ENCODE measurements around the gene PGAP2.
A peak's percentile ranks its signal among the peaks of the same experiment; 100 is the strongest.

PGAP2 gene

GRCh38 chr11:3831378-3832239, 23.2 kb downstream of the PGAP2 start:
- Mint-ChIP-seq H3K9me3 (no peaks in the 10 kb centered on the region), H3K27ac (peak overlapping the region; percentile 89 to 94), H3K4me3 (peak overlapping the region; percentile 71 to 88), H3K27me3 (no peaks in the 10 kb centered on the region), H3K36me3 (ENCODE audit: insufficient read depth) (peaks cover 64% of the 10 kb centered on the region), H3K4me1 (ENCODE audit: low read depth in 2 of 2) (peaks cover 66 to 71% of the 10 kb centered on the region in 2 donors)
- no peak for DNase-seq
- ATAC-seq (replicated peaks): peak; percentile 44

- peak overlapping the region; percentile 88 for H3K4me3 Mint-ChIP-seq
These were observed 24.5 kb downstream of the PGAP2 start for GRCh38 chr11:3832816-3833215.

DNA sequence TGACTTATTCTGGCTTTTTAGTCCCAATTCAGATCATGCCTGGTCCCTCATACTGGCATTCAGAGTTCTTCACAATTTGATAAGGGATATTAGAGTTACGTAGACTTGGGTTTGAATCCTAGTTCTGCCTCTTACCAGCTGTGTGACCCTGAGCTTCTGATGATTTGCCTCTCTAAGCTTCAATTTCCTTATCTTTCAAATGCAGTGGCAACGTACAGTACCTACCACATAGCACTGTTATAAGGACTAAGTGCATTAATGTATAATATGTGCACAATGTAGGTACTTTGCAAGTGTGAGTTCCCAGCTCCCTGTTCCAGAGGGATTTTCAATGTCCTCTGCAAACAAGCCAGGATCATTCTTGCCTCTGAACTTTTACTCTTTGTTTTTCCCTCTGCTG, 25.1 kb downstream of the PGAP2 start:
- no peaks in the 10 kb centered on the region for H3K27me3 Mint-ChIP-seq

More at GRCh38 chr11:3832816-3833215, 24.5 kb downstream of the PGAP2 start:
- ATAC-seq (replicated peaks) (no peak), DNase-seq (no peak)
- peaks cover 62% of the 10 kb centered on the region for H3K36me3 Mint-ChIP-seq (ENCODE audit: insufficient read depth)
- H3K9me3 Mint-ChIP-seq: no peaks in the 10 kb centered on the region
- H3K4me1 Mint-ChIP-seq (ENCODE audit: low read depth in 2 of 2): peaks cover 68 to 69% of the 10 kb centered on the region in 2 donors
- peak overlapping the region; percentile 89 to 94 for H3K27ac Mint-ChIP-seq
- no peaks in the 10 kb centered on the region for H3K27me3 Mint-ChIP-seq

GRCh38 chr11:3834349-3834663, 25.9 kb downstream of the PGAP2 start:
- no peaks in the 10 kb centered on the region for H3K9me3 Mint-ChIP-seq
- peaks cover 75 to 81% of the 10 kb centered on the region in 2 donors for H3K4me1 Mint-ChIP-seq (ENCODE audit: low read depth in 2 of 2)
- H3K27ac Mint-ChIP-seq: peak overlapping the region; percentile 94 to 95
- H3K27me3 Mint-ChIP-seq: no peaks in the 10 kb centered on the region
- peaks cover 69% of the 10 kb centered on the region for H3K36me3 Mint-ChIP-seq (ENCODE audit: insufficient read depth)
- DNase-seq (no peak), ATAC-seq (replicated peaks) (no peak)
- H3K4me3 Mint-ChIP-seq: peak overlapping the region; percentile 88

More for the DNA sequence above, 25.1 kb downstream of the PGAP2 start:
- H3K4me1 Mint-ChIP-seq (ENCODE audit: low read depth in 2 of 2): peaks cover 69 to 74% of the 10 kb centered on the region in 2 donors
- H3K9me3 Mint-ChIP-seq: no peaks in the 10 kb centered on the region
- peak overlapping the region; percentile 94 to 95 for H3K27ac Mint-ChIP-seq
- H3K36me3 Mint-ChIP-seq (ENCODE audit: insufficient read depth): peaks cover 68% of the 10 kb centered on the region
- ATAC-seq (replicated peaks) (no peak), DNase-seq (no peak)
- H3K4me3 Mint-ChIP-seq: peak overlapping the region; percentile 88

- Mint-ChIP-seq H3K36me3 (ENCODE audit: insufficient read depth) (peaks cover 69% of the 10 kb centered on the region), H3K27ac (peak overlapping the region; percentile 94 to 95), H3K27me3 (no peaks in the 10 kb centered on the region), H3K9me3 (no peaks in the 10 kb centered on the region), H3K4me3 (peak overlapping the region; percentile 88), H3K4me1 (ENCODE audit: low read depth in 2 of 2) (peaks cover 81 to 87% of the 10 kb centered on the region in 2 donors)
- DNase-seq (no peak), ATAC-seq (replicated peaks) (no peak)
These were observed 26.5 kb downstream of the PGAP2 start for GRCh38 chr11:3834664-3835461.

DNA sequence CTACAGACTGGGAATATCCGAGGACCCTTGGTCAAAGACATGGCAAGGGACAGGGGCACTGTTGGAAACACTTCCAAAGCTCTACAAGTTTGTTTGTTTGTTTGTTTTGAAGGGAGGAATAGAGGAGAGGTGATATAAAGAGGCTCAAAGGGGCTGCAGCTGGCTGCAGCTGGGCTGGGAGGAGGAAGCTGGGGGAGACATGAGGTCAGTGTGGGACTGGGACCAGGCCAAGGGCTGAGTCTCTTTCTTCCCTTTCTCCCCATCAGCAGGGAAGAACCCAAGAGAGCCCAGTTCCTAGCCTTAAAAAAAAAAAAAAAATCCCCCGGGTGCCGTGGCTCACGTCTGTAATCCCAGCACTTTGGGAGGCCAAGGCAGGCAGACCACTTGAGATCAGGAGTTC, 27.4 kb downstream of the PGAP2 start:
- DNase-seq (no peak), ATAC-seq (replicated peaks) (no peak)
- Mint-ChIP-seq H3K27ac (peak overlapping the region; percentile 94 to 95), H3K4me1 (ENCODE audit: low read depth in 2 of 2) (peaks cover 82 to 89% of the 10 kb centered on the region in 2 donors), H3K36me3 (ENCODE audit: insufficient read depth) (peaks cover 70% of the 10 kb centered on the region), H3K9me3 (no peaks in the 10 kb centered on the region), H3K27me3 (no peaks in the 10 kb centered on the region), H3K4me3 (peak overlapping the region; percentile 88)

DNA sequence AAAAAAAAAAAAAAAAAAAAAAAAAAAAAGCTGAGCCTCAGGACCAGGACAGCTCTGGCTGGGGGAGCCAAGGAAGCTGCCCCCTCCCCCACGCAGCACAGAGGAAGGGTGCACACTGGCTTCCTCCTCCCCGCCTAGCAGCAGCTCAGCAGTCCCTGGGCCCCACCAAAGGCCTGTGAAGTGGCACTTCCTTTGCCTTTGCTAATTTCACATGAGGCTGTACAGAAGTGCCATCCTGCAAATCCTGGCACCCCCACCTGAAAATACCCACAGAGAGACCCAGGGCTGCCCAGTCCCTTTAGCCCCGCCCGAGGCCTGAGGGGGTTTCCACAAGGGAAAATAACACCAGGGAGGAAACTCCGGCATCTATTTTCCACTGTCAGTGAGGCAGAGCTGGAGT, 28.5 kb downstream of the PGAP2 start:
- no peak for ATAC-seq (replicated peaks)
- Mint-ChIP-seq H3K4me3 (peak overlapping the region; percentile 88), H3K4me1 (ENCODE audit: low read depth in 2 of 2) (peaks cover 70 to 79% of the 10 kb centered on the region in 2 donors), H3K9me3 (no peaks in the 10 kb centered on the region), H3K27me3 (no peaks in the 10 kb centered on the region), H3K36me3 (ENCODE audit: insufficient read depth) (peaks cover 75% of the 10 kb centered on the region), H3K27ac (peak overlapping the region; percentile 94 to 95)
- DNase-seq: peak in 2 of 3 experiments; percentile 30 to 37

GRCh38 chr11:3837793-3838192, 29.4 kb downstream of the PGAP2 start:
- no peak for DNase-seq
- H3K36me3 Mint-ChIP-seq (ENCODE audit: insufficient read depth): peaks cover 79% of the 10 kb centered on the region
- H3K27me3 Mint-ChIP-seq: no peaks in the 10 kb centered on the region
- H3K9me3 Mint-ChIP-seq: no peaks in the 10 kb centered on the region
- H3K4me3 Mint-ChIP-seq: peak overlapping the region; percentile 88
- ATAC-seq (replicated peaks): no peak
- peaks cover 62 to 70% of the 10 kb centered on the region in 2 donors for H3K4me1 Mint-ChIP-seq (ENCODE audit: low read depth in 2 of 2)
- peak overlapping the region; percentile 94 to 95 for H3K27ac Mint-ChIP-seq

- no peak for DNase-seq
- Mint-ChIP-seq H3K27ac (peak overlapping the region; percentile 94 to 95), H3K27me3 (no peaks in the 10 kb centered on the region), H3K9me3 (no peaks in the 10 kb centered on the region), H3K4me1 (ENCODE audit: low read depth in 2 of 2) (peaks cover 56 to 63% of the 10 kb centered on the region in 2 donors), H3K4me3 (peak overlapping the region; percentile 88), H3K36me3 (ENCODE audit: insufficient read depth) (peaks cover 72% of the 10 kb centered on the region)
- no peak for ATAC-seq (replicated peaks)
These were observed 30.1 kb downstream of the PGAP2 start for GRCh38 chr11:3838504-3838903.

DNA sequence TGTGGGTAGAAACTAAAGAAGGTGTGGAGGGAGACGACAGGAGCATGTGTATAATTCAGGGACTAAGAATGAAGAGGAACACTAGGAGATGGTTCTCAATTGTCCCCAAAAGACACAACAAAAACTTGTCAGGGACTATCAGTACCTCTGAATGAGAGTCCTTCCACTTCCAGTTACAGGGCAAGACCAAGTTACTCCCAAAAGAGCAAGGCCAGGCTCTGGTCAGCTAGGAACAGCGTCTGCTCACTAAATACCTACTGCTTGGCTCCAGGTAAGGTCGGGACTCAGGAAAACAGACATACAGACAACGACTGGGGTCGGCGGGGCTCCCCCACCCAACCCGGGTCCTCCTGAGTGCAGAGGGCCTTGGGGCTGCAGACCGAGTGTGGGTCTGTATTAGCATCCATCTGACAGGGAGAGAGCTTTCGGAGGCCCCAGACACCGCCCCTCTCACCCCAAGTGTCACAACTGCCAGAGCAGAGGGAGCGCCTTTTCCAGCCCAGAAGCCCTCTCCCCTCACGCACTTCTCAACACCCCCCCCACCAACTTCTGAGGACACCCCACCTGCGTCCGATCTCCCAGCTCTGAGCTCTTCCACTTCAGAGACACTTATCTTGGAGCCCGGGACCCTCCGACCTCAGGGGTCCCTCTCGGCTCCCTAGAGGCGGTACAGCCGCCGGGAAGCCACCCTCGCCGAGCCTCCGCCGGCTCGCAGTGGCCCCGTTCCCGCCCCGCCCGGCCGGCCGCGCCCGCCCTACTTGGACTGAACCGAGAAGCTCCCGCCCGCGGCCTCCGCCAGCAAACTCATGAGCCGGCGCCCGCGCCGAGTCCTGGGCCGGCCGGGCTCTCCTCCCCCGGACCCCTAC, 31.9 kb downstream of the PGAP2 start:
- Mint-ChIP-seq H3K36me3 (ENCODE audit: insufficient read depth) (peaks cover 59% of the 10 kb centered on the region), H3K4me3 (peak overlapping the region; percentile 88), H3K9me3 (no peaks in the 10 kb centered on the region), H3K27ac (peak overlapping the region; percentile 94 to 95), H3K4me1 (ENCODE audit: low read depth in 2 of 2) (peaks cover 38 to 46% of the 10 kb centered on the region in 2 donors), H3K27me3 (no peaks in the 10 kb centered on the region)
- peak in 1 of 3 experiments; percentile 22 for DNase-seq
- ATAC-seq (replicated peaks): no peak

GRCh38 chr11:3840870-3841425, 32.6 kb downstream of the PGAP2 start, which contains the start of gene RHOG:
RHOG (minus strand) TSS chr11:3840959; CDS start chr11:3828138, 12,821 bp downstream.
- Mint-ChIP-seq H3K4me3 (peak within 1 kb of the TSS; percentile 88), H3K9me3 (no peaks in the 10 kb centered on the region), H3K36me3 (ENCODE audit: insufficient read depth) (peaks cover 52% of the 10 kb centered on the region), H3K27ac (peak within 1 kb of the TSS; percentile 94 to 95), H3K27me3 (no peaks in the 10 kb centered on the region), H3K4me1 (ENCODE audit: low read depth in 2 of 2) (peaks cover 32 to 38% of the 10 kb centered on the region in 2 donors)
- ATAC-seq (replicated peaks): peak; percentile 23
- DNase-seq: peak; percentile 33 to 45 (median 35)

DNA sequence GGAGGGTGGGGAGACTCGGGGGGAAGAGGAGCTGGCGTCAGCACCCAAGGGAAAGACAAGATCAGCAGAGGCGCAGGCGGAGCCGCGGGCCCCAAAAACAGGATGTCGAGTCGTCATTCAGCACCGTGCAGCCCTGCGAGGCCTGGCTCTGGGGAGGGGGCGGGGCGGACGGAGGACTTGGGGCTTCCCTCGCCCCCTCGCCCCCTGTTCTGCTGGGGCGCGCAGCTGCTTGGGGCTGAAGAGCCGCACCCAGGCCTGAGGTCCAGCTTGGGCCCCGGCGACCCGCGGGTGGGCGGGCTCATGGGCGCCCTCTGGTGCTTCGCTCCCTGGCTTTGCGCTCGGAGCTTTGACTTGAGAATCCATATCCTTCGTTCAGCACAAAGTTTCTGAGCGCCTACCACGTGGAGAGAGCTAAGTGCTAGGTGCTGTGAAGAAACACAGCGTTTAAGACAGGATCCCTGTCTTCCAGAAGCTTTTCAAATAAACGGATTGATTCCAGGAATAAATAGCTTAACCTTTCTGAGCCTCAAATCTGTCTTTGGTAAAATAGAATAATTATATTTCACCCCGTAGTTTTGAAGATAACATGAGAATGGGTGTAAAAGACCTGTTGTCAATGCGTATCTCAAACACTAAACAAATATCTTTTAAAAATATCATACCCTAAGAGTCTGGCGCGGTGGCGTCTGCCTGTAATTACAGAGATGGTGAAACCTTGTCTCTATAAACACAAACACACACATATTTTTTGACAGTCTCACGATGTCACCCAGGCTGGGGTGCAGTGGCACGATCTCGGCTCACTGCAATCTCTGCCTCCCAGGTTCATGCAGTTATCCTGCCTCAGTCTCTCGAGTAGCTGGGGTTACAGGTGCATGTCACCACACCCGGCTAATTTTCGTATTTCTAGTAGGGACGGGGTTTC, 33.3 kb downstream of the PGAP2 start:
- Mint-ChIP-seq H3K4me1 (ENCODE audit: low read depth in 2 of 2) (peaks cover 32 to 33% of the 10 kb centered on the region in 2 donors), H3K27me3 (no peaks in the 10 kb centered on the region), H3K4me3 (peak overlapping the region; percentile 88), H3K9me3 (no peaks in the 10 kb centered on the region), H3K36me3 (ENCODE audit: insufficient read depth) (peaks cover 49% of the 10 kb centered on the region), H3K27ac (peak overlapping the region; percentile 94 to 95)
- ATAC-seq (replicated peaks): peak; percentile 74
- peak; percentile 88 to 90 (median 88) for DNase-seq

All from effector memory CD8-positive, alpha-beta T cell (primary cell).